Progenitor cell of endocrine pancreas (in vitro differentiated cells): ENCODE data around the gene METRN. TPM values are rescaled to one million over a fixed set of nuclear protein-coding genes. Genes with fewer than 3 reads are reported as not detected.

Experiments used
- DNase-seq: peaks from one replicate; pipeline ENCODE4 v3.0.0; 2021; ENCODE audit warnings: low spot score; ENCODE audit not compliant: unreplicated experiment
- H3K27ac Mint-ChIP-seq: 2 replicates; pipeline ENCODE4 v1.8.0; 2021; ENCODE audit warnings: mild to moderate bottlenecking, moderate library complexity, mixed read lengths
- H3K27me3 Mint-ChIP-seq: 2 replicates; pipeline ENCODE4 v1.8.0; 2021; ENCODE audit warnings: mixed read lengths
- H3K36me3 Mint-ChIP-seq: 2 replicates; pipeline ENCODE4 v1.8.0; 2022; ENCODE audit warnings: mixed read lengths; ENCODE audit not compliant: insufficient read depth
- H3K4me1 Mint-ChIP-seq: 2 replicates; pipeline ENCODE4 v1.8.0; 2021; ENCODE audit warnings: low read depth, mixed read lengths
- H3K4me3 Mint-ChIP-seq: 2 replicates; pipeline ENCODE4 v1.8.0; 2021; ENCODE audit warnings: low read depth, mild to moderate bottlenecking, moderate library complexity, mixed read lengths
- H3K9me3 Mint-ChIP-seq: 2 replicates; pipeline ENCODE4 v1.8.0; 2021; ENCODE audit warnings: low read depth, mixed read lengths
- total RNA-seq: library from RNA; stranded (reverse); gene quantifications from 2 replicates; pipeline ENCODE4 v1.2.1, GENCODE V29; 2021
- TF ChIP-seq, protein P1 (sequence below): fragments of 200-600 bp; sonication (generic); IDR thresholded peaks from one replicate; pipeline ENCODE4 v1.5.0; 2021; ENCODE audit warnings: antibody characterized with exemption, mild to moderate bottlenecking; ENCODE audit not compliant: unreplicated experiment

Gene METRN
- total RNA-seq, 1 donor from 2014 or later: 107 TPM

DNA sequence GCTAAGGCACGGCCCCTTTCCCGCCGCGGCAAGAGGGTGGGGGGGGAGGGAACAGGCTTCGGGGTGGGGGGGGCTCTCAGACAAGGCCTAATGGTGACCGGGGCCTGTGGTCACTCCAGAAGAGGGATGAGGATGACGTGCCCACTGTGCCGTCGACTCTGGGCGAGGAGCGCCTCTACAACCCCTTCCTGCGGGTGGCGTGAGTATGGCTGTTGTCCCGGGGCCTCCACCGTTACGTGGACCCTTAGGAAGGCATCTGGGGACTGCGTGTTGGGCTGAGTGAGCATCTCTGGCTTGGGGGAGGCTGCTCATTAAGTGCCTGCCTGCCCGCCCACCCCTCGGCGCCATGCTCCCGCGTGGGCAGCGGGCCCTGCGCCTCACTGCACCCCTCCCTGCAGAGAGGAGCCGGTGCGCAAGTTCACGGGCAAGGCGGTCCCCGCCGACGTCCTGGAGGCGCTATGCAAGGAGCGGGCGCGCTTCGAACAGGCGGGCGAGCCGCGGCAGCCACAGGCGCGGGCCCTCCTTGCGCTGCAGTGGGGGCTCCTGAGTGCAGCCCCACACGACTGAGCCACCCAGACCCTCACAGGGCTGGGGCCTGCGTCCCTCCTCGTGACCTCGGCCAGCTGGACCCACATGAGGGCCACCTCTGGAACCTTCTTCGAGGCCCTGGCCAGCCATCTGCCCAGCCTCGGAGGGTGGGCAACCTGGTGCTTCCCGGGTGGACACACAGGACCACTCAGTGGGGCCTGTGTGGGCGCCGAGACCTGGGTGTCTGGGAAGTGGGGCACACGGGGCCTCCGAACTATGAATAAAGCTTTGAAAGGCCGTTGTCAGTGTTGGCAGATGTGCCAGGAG, 14.2 kb downstream of the METRN start:
- H3K36me3 Mint-ChIP-seq: no peaks in the 10 kb centered on the region
- TF ChIP-seq, protein P1, sequence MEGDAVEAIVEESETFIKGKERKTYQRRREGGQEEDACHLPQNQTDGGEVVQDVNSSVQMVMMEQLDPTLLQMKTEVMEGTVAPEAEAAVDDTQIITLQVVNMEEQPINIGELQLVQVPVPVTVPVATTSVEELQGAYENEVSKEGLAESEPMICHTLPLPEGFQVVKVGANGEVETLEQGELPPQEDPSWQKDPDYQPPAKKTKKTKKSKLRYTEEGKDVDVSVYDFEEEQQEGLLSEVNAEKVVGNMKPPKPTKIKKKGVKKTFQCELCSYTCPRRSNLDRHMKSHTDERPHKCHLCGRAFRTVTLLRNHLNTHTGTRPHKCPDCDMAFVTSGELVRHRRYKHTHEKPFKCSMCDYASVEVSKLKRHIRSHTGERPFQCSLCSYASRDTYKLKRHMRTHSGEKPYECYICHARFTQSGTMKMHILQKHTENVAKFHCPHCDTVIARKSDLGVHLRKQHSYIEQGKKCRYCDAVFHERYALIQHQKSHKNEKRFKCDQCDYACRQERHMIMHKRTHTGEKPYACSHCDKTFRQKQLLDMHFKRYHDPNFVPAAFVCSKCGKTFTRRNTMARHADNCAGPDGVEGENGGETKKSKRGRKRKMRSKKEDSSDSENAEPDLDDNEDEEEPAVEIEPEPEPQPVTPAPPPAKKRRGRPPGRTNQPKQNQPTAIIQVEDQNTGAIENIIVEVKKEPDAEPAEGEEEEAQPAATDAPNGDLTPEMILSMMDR: no peak
- no peak overlapping the region for H3K4me3 Mint-ChIP-seq
- DNase-seq: no peak
- peaks cover 15% of the 10 kb centered on the region for H3K27me3 Mint-ChIP-seq
- H3K27ac Mint-ChIP-seq: no peak overlapping the region
- no peaks in the 10 kb centered on the region for H3K9me3 Mint-ChIP-seq
- no peaks in the 10 kb centered on the region for H3K4me1 Mint-ChIP-seq

DNA sequence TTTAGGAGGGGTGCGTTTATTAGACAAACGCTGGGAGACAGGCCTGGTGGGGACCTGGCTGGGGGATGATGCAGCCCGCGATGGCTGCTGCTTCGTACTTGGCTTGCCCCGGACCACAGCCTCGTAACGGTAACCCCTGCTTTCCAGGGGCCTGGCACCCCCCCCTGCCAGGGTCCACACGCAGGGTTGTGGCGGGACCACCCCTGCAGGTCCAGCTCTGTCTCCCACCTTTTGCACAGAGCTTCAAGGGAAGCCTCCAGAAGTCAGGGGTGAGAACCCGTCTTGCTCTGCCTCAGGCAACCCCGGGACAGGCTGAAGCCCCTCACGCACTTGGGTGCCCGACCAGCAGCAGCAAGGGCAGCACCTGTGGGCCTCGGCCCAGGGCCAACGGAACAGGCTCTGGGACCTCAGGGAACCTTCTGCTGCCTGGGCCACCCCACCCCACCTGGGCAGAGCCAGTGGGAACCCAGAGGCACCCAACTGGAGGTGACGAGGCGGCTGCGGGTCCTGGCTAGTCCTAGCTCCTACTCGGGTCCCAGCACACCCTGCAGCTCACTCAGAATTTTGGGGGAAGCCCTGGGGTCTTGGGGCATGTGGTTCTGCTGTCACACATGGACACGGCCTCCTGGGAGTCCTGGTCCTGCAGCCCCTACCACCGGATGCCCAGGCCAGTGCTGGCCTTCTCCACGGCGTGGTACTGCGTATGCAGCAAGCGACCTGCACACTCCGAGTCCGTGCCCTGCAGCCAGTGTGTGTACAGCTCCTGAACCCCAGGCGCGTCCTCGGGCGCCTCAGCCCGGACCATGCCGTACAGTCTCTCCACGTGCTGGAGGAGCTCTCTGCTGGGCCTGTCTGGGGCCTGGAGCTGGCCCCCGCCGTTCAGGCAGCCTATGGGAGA, 15.1 kb downstream of the METRN start:
- Mint-ChIP-seq H3K9me3 (no peaks in the 10 kb centered on the region), H3K4me3 (no peak overlapping the region), H3K27ac (no peak overlapping the region), H3K27me3 (peaks cover 15% of the 10 kb centered on the region), H3K36me3 (no peaks in the 10 kb centered on the region), H3K4me1 (no peaks in the 10 kb centered on the region)
- DNase-seq: no peak
- TF ChIP-seq, protein P1: no peak

GRCh38 chr16:730666-731509, 16.0 kb downstream of the METRN start:
- no peak overlapping the region for H3K27ac Mint-ChIP-seq
- H3K9me3 Mint-ChIP-seq: no peaks in the 10 kb centered on the region
- peaks cover 3% of the 10 kb centered on the region for H3K36me3 Mint-ChIP-seq
- no peaks in the 10 kb centered on the region for H3K4me1 Mint-ChIP-seq
- no peak for DNase-seq
- peaks cover 6% of the 10 kb centered on the region for H3K27me3 Mint-ChIP-seq
- H3K4me3 Mint-ChIP-seq: no peak overlapping the region
- TF ChIP-seq, protein P1: no peak

DNA sequence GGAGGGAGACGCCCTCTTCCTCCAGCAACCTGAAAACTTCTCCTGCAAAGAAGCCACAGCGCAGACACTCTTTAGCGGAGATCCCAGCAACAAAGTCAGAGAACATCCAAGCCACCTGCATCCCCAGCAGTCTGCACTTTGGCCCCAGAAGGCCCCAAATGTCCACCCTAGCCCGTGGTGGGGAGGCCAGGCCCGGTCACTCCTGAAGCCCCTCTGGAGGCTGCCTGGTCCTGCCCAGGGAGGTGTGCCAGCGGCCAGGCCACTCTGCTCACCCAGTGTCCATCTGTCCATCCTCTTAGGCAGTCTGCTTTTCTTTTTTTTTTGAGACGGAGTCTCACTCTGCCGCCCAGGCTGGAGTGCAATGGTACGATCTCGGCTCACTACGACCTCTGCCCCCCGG, 17.4 kb downstream of the METRN start:
- no peaks in the 10 kb centered on the region for H3K27me3 Mint-ChIP-seq
- no peaks in the 10 kb centered on the region for H3K4me1 Mint-ChIP-seq
- H3K36me3 Mint-ChIP-seq: peaks cover 5% of the 10 kb centered on the region
- H3K27ac Mint-ChIP-seq: no peak overlapping the region
- H3K4me3 Mint-ChIP-seq: no peak overlapping the region
- H3K9me3 Mint-ChIP-seq: no peaks in the 10 kb centered on the region
- DNase-seq: no peak
- TF ChIP-seq, protein P1: no peak
